Erythroblast (primary cell): ENCODE data around the gene RAD51B.

Experiments
- GATA1 ChIP-seq: IDR thresholded peaks from 2 replicates; pipeline ENCODE4 v1.6.1; 2011; ENCODE audit warnings: low read depth, mild to moderate bottlenecking, control low read depth, low read length, moderate library complexity
- POLR2A ChIP-seq: IDR thresholded peaks from 2 replicates; pipeline ENCODE4 v1.6.1; 2011; ENCODE audit warnings: mild to moderate bottlenecking, low read length

- TF ChIP-seq POLR2A: no peak
- TF ChIP-seq GATA1: no peak
Observed at GRCh38 chr14:68331991-68332390, 512.4 kb downstream of the RAD51B start.
